TTC549 (cell line): ENCODE data around the gene MBD5.

Source experiments
- FAIRE-seq: peaks from 2 replicates; lab custom pipeline; 2012; peaks lifted over from hg19 to GRCh38; lab: Jason Lieb, UNC

MBD5 gene

DNA sequence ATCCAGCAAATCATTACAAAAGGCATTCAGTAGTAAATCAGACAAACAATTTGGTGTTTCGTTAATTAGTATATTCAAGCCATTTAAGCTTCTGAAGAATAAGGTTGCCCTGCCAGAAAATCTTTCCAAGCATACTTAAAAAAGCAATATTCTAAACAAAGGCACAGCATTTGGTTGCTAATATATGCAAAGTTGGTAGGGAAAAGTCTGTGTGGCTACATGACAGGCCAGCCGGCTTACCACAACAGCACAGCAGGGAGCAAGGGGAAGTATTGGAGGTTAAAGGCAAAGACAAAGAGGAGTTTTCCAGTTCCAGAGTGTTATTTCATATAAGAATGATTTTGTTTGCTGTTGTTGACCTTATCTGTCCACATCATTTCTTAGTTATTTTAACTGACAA lies 282.3 kb downstream of the MBD5 start:
- FAIRE-seq = no peak

DNA sequence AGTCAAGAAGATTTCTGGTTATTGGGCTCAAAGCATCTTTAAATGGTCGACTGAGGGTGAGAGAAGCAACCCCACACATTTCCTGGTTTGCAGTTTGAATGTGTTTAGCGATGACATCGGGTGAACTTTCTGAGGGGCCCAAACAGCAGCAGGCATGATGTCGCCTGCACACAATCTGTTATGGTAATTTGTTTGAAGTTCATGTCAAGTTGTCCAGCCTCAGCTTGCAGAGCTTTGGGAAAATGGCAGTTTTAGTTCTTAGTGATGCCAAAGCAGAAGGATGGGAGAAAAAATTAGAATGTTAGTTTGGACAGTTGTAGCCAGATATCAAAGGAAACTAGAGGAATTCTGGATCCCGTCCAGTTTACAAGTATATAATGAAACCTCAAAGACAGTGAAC lies 284.6 kb downstream of the MBD5 start:
- no peak for FAIRE-seq

DNA sequence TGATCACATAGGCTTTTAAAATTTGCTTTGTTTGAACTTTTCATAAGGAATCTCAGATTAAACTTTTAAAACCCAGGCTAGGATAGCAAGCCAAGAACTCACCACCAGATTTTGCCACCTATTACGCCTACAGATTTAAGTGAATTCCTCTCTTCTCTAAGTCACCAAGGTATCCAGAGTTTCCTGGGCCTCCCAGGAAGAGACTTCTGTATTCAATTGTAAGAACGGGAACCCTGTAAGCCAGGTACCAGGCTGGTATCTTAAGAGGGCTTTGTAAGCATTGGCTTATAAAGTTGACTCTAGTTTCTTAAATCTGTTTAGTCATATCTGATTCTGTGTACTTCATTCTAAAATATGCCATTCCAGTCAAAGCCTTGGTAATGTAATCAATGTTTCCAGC lies 285.1 kb downstream of the MBD5 start:
- no peak for FAIRE-seq

DNA sequence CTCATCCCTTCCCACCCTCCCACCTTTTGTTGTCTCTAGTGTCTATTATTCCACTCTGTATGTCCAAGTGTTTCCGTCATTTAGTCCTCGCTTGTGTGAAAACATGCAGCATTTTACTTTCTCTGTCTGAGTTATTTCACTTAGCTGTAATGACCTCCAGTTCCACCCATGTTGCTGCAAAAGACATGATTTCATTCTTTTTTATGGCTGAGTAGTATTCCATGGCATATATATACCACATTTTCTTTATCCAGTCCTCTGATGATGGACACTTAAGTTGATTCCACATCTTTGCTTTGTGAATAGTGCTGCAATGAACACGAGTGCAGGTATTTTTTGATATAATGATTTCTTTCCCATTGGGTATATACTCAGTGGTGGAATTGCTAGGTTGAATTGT lies 296.7 kb downstream of the MBD5 start:
- no peak for FAIRE-seq

DNA sequence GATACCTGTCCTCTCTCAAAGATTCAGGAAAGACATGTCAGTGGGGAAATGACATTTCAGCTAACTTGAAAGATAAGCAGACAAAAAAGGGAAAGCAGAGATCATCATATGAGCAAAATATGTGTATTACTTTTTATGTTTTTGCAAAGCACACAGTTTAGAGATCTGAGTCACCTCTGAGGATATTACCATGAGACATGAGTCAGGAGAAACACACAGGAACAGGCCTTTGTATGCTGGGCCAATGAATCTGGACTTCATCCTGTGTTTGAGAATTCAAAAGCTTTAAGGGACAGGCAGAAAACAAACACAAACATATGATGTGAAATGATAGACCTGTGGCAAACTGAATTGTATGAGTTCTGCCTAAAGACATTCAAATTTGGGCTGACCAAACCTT lies 317.6 kb downstream of the MBD5 start:
- FAIRE-seq = no peak

DNA sequence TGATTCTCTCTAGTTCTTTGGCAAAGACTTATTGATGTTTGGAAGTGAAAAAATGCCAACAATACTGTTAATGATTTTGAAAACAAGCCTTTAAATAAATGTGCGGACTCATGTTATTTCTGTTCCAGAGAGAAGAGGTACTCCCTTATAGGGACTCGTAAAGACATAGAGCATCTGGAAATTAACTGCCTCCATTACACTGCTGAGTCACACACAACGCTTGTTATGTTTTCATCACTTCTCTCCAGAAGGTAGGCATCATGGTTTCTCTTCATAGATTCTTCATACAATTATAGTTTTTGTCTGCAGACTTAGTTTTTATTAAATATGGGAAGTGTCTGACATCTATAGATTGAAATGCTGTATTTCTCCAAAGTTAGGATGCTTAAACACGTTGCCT lies 321.2 kb downstream of the MBD5 start:
- FAIRE-seq = no peak

DNA sequence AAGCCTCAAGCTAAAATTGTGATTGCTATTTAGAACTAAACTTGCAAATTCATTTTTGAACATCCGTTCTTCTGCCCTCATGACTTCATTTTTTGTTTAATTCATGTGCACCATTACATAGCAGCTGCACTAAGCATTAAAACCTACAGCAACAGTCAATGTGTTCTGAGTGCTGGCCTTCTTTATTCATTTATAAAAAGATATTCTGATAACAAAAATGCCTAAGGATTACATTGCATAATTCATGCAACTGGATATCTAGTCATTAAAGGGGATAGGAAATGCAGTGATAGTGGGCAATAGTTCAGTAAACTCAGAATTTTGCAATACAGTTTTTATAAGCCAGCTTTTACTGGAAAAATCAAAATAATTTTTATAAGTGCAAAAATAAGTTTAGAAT lies 329.3 kb downstream of the MBD5 start:
- no peak for FAIRE-seq

DNA sequence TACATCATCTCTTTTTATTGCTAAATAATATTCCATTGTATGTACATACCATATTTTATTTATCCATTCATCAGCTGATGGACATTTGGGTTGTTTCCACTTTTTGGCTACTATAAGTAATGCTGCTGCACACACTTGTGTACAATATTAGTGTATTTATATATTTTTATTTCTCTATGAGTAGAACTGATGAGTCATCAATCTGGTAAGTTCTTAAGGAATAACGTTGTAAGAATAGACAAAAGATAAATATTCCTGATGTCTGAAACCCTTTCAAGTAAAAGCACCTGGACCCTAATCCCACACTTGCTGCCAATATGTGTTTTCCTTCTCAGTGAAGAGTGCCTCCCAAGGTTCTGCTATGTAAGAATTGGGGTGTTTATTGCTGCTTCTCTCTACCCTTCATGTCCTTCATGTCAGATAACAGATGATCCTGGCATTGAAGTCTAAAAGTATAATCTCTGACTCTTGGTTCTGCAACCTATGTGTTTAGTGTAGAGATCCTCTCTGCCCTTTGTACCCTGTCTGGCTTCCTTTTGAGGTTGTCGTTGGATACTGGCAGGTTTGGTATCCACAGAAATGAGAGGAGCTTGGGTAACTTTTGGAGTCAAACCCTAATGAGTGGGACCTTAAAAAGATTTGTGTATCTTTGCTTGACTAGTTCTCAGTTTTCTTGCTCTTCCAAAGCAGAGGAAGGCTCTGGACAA lies 330.7 kb downstream of the MBD5 start:
- FAIRE-seq = no peak

DNA sequence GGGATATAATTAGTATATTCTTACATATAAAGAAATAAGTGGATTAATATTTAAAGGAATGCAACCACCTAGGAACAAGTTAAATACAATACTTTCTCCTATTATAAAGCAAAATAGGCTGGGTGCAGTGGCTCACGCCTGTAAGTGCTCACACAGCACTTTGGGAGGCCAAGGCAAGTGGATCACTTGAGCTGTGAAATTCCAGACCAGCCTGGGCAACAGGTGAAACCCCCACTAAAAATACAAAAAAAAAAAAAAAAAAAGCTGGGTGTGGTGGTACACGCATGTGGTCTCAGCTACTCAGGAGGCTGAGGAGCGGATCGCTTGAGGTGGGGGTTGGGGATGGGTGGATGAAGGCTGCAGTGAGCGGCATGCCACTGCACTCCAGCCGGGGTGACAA lies 337.5 kb downstream of the MBD5 start:
- no peak for FAIRE-seq

DNA sequence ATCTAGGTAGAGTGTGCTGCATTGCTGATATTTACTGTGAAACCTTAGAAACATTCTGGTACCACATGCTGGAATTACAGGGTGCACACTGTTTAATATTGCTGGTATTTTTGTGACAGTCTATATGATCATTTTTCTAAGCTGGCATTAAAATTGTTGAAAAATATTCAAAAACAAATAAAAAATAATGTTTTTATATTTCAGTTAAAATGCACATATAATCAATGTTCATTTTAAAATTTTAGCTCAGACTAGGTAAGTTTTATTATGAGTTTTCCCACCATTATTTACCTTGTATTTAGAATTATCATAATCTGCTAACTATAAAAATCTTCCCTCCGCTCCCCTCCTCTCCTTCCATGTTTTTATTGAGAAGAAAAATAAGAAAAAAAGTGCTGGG lies 339.8 kb downstream of the MBD5 start:
- FAIRE-seq = no peak

DNA sequence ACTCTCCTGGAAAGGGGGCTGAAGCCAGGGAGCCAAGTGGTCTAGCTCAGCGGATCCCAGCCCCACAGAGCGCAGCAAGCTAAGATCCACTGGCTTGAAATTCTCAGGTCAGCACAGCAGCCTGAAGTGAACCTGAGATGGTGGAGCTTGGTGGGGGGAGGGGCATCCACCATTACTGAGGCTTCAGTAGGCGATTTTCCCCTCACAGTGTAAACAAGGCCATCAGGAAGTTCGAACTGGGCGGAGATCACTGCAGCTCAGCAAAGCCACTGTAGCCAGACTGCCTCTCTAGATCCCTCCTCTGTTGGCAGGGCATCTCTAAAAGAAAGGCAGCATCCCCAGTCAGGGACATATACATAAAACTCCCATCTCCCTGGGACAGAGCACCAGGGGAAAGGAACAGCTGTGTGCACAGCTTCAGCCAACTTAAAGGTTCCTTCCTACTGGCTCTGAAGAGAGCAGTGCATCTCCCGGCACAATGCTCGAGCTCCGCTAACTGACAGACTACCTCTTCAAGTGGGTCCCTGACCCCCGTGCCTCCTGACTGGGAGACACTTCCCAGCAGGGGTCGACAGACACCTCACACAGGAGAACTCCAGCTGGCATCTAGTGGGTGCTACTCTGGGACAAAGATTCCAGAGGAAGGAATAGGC lies 341.4 kb downstream of the MBD5 start:
- FAIRE-seq = no peak

DNA sequence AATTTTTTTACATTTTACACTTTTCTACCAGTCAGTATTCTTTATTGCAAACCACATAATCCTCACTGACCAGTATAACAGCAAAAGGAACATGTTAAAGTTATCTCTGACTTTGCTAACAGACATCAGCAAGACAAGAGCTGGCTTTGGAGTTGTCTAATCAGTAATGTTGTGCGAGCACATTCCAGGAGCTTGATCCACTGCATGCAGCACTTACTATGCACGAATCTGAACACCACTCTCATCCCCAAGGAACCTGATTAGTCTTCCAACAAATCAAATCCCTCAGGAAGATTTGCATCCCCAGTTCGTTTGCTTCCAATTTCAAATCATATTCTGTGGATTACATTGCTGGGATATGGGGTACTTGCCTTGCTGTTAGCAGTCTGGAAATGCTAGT lies 354.3 kb downstream of the MBD5 start:
- no peak for FAIRE-seq

DNA sequence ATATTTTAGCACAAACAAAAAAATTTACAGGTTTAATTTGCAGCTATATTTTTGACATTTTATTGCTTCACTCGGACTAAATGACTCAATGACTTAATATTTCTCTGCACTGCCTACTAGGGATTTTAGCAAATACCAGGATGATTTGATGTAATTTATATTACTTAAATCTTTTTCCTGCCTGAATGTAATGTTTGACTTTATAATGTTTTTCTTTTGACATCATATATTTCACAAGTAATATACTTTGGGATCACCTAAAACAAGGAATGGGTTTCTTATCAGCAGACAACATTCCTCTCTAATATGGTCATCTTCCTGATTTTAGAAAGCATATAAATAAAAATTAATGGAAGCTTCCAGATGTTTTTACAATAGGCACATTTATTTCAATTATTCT lies 370.4 kb downstream of the MBD5 start:
- FAIRE-seq = no peak

DNA sequence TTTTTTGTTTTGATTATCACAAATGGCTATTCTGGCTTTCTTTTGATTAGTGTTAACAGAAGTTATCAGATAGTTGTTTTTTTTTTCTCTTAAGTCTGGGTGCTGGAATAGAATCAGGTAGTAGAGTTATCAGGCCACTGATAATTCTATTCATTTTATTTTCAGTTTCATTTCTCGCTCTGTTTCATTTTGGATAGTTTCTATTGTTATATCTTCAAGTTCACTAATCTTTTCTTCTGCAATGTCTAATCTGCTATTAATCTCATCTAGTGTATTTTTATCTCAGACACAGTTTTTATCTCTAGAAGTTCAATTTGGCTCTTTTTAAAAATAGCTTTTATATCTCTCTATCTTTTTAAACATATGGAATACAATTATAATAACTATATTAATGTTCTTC lies 381.9 kb downstream of the MBD5 start:
- no peak for FAIRE-seq

DNA sequence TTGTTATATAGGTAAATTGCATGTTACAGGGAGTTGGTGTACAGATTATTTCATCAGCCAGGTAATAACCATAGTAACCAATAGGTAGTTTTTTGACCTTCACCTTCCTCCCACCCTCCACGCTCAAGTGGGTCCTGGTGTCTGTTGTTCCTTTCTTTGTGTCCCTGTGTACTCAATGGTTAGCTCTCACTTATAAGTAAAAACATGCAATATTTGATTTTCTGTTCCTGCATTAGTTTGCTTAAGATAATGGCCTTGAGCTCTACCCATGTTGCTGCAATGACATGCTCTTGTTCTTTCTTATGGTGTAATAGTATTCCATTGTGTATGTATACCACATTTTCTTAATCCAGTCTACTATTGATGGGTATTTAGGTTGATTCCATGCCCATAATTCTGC lies 390.0 kb downstream of the MBD5 start:
- FAIRE-seq = no peak

DNA sequence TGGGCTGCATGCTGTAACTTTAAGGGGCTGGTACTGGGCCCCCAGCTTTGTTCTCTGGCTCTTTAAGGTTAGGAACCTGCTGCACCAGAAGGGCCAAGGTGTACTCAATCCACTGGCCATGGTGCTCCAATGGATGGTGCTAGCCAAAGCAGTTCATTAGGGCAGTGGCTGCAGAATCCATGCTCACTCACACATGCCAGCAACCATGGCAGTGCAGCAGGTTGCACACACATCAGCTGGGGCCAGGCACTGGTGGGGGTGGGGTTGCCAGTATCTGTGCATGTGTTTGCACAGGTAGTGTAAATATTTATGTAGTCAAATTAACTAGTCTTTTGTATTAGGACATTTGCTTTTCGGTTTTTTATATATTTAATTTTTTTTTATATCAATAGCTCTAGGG lies 395.4 kb downstream of the MBD5 start:
- no peak for FAIRE-seq

DNA sequence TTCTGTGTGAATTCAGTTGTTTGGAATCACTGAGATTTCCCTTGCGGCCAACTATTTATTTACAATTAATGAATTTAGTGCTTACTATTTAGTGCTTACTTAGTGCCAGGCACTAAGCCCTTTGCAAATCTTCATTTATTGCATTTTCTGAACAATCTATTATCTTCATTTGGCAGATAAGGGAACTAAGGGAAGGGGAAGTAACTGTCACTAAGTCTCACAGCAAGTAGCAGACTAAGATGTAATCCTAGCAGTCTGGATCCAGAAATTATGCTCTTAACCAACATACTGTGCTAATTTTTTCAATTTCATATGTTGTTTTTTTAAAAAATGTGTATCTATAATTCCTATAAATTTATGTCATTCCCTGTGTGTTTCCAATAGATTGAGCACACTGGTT lies 409.2 kb downstream of the MBD5 start:
- no peak for FAIRE-seq

DNA sequence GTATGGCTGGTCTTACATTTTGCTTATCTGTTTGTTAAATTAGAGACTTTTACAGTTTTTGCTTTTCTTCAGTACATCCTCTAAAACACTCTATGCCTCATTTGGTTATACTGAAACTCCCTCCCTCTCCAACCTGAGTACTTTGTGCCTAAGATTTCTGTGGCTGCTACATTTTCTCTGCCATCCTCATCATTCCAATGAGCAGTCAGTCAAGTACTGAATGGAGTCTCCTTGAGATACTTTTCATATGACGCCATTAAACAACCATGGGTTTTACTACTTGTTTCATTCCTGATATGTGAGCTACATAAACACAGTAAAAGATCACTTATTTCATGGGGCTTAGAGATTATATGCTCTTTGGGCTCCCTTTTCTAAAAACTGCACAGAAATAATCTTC lies 427.0 kb downstream of the MBD5 start:
- FAIRE-seq = no peak

DNA sequence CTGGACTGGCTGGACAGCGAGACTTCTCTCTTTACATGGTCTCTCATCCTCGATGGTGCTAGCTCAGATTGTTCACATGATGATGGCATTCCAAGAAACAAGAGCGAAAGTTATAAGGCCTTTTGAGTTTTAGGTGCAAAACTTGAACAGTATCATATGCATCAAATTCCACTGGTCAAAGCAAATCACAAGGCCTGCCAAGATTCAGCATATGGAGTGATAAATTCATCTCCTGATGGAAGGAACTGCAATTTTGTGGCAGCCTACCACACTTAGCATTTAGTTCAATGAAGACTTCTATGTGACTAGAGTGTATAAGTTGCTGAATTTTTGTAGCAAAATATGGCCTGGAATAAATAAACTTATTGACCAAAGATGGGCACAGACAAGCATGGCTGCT lies 429.6 kb downstream of the MBD5 start:
- no peak for FAIRE-seq

DNA sequence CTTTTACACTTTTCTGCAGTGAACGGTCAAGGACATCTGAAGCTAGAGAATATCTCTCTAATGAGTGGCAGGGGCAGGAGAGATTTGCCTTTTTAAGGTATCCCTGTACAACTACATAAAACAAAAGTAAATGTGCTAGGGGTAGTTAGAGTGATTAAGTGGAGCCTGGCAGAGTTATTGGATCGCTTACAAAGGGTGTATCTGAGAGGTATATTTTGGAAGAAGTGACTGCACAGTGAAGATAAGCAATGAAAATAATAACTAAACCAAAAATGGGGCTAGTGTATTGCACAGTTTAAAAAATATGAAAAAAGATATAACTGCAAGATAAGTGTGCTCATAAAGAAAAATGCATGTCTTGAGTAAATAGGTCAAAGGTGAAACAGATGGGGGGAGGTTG lies 430.2 kb downstream of the MBD5 start:
- FAIRE-seq = no peak

DNA sequence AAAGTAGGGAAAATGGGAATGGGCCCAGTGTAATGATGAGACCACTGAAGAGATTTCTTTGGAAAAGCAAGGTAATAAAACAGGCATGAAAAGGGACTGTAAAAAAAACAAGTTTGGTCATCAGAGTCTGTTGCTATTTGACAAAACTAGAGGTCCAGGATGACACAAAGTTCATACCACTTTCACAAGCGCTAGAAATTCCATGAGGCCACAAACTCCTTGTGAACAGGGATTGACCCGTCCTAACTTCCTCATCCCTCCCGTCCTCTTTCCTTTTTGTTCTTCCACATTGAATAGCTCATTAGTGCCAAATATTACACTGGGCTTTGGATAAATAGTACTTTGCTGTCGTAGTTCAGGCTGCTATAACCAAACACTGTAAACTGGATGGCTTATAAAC lies 434.9 kb downstream of the MBD5 start:
- FAIRE-seq = no peak

DNA sequence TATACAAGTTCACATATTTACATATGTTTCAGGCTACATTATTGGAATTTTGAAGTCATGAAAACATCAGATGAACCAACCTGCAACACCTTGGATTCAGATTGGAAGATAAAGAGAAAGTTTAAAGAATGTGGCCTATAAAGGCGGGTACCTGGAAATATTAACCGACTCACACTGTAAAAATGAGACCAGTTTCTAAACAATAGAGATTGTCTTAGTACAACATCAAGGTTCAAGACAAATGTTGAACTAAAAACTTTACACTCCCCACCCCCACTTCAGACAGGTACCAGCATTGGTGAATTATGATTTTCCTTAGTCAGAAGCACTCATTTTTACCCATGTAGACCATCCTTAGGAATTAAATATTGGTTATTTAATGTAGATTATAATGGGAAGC lies 437.3 kb downstream of the MBD5 start:
- FAIRE-seq = no peak

DNA sequence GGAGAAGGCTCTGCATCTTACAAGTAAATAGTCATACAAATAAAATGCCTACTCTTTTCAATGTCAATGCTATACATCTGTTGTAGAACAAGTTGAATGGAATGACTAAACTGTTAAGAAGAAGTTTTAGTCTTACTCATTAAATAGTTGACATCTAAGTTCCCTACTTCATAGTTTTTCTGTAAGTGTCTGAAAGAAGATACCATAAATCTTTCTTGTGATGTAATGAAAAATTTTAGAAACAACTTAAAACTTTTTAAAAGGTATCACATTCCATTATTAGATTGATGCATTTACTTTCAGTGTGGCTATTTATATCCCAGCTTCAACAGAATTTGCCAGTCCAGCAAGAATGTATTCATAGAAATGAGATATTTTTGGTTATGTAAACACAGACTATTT lies 438.5 kb downstream of the MBD5 start:
- no peak for FAIRE-seq

DNA sequence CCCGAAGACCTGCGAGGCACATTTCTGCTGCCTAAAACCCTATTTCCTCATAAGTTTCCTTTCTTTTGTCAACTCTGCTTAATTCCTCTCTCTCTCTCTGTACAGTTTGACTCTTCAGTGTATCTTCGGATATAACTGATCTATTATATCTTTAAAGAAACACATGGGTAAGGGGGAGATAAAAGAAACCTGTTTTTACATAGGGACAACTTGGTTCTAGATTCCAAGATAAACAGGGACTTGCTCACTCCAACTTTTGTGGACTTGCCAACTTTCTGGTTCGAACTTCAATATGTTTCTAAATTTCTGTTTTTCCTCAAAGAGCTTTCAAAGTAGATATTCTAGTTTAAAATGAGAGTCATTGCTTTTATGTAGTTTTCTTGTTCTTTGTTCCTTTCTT lies 441.0 kb downstream of the MBD5 start:
- no peak for FAIRE-seq

DNA sequence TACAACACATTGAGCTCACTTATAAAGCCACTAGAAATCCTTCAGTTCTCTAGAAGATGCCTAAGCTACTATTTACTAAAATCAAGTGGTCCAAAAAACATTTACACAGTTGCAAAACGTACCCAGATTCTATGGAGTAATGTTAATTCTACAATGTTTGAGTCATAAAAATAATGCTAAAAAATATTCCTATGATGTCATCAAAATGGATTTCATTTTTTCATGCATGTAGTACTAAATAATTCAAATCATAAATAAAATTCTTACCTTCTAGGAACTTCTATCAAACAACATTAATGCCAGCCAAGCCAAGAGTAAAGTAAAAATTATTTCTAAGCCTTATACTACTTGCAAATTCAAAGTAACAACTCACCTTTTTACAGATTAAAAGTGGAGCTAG lies 454.7 kb downstream of the MBD5 start:
- FAIRE-seq = no peak
